Transverse colon (tissue), 4 donors: ENCODE data around the gene NUP93.

Source experiments
- CTCF ChIP-seq, 5 experiments: fragments of 200-600 bp in 3 of 5; fragments of 450-650 bp in 2 of 5; sonication (generic) in 3 of 5; IDR thresholded peaks; 1 replicate in 2 of 5; 2 replicates in 3 of 5; pipeline ENCODE4 v1.5.1; 2016 to 2017; ENCODE audit warnings: antibody characterized with exemption in 5 of 5, inconsistent platforms in 3 of 5, mild to moderate bottlenecking in 2 of 5, moderate library complexity in 1 of 5
- POLR2AphosphoS5 ChIP-seq, 3 donors: sonication (generic); formaldehyde crosslinking; IDR thresholded peaks; one replicate each; pipeline ENCODE4 v1.6.1; 2016; ENCODE audit warnings: antibody characterized with exemption in 3 of 3

GRCh38 chr16:56710181-56710737 is 19.7 kb upstream of the NUP93 start:
- TF ChIP-seq CTCF (IDR thresholded peaks at IDR 0.05) = no peak
- no peak for TF ChIP-seq POLR2AphosphoS5 (IDR thresholded peaks at IDR 0.05)
